GM21367 (cell line): ENCODE results near the gene CCL24.
"Not testable (repeated sequence)": the region's sequence is repeated elsewhere in the genome, so short reads cannot be mapped to it uniquely, and the experiment has no call there.

Experiments
- ATAC-seq: cut with Tn5 transposase; IDR thresholded peaks from one replicate; pipeline ENCODE4 v1.9.1; 2021; ENCODE audit not compliant: unreplicated experiment

CCL24 gene

GRCh38 chr7:75820688-75821087 is 7.1 kb upstream of the CCL24 start:
- no peak for ATAC-seq

GRCh38 chr7:75819711-75820110 is 6.1 kb upstream of the CCL24 start:
- no peak for ATAC-seq

GRCh38 chr7:75818472-75818871 is 4.9 kb upstream of the CCL24 start:
- ATAC-seq = no peak

- no peak for ATAC-seq
Measured at GRCh38 chr7:75817116-75817515, 3.5 kb upstream of the CCL24 start.

- ATAC-seq = no peak
Measured at GRCh38 chr7:75815418-75816064, 1.9 kb upstream of the CCL24 start.

- ATAC-seq = no peak
Measured at GRCh38 chr7:75814407-75814947, 871 bp upstream of the CCL24 start.

GRCh38 chr7:75813084-75813483 is 522 bp downstream of the CCL24 start:
- no peak for ATAC-seq

GRCh38 chr7:75811894-75812678 is 1.5 kb downstream of the CCL24 start:
- no peak for ATAC-seq

- no peak for ATAC-seq
Measured at GRCh38 chr7:75809396-75809795, 4.2 kb downstream of the CCL24 start.

- ATAC-seq = no peak
Measured at GRCh38 chr7:75808106-75808505, 5.5 kb downstream of the CCL24 start.

GRCh38 chr7:75807452-75807851 is 6.2 kb downstream of the CCL24 start:
- no peak for ATAC-seq

GRCh38 chr7:75806560-75807307 is 6.9 kb downstream of the CCL24 start:
- ATAC-seq = no peak

GRCh38 chr7:75804705-75805104 is 8.9 kb downstream of the CCL24 start:
- no peak for ATAC-seq

- no peak for ATAC-seq
Measured at GRCh38 chr7:75804004-75804403, 9.6 kb downstream of the CCL24 start.

GRCh38 chr7:75802552-75802821 is 11.1 kb downstream of the CCL24 start:
- no peak for ATAC-seq

- ATAC-seq = no peak
Measured at GRCh38 chr7:75798770-75799169, 14.8 kb downstream of the CCL24 start.

GRCh38 chr7:75796420-75796819 is 17.2 kb downstream of the CCL24 start:
- no peak for ATAC-seq

GRCh38 chr7:75795831-75796285 is 17.7 kb downstream of the CCL24 start:
- ATAC-seq = no peak

- no peak for ATAC-seq
Measured at GRCh38 chr7:75793676-75794075, 19.9 kb downstream of the CCL24 start.

GRCh38 chr7:75792567-75792966 is 21.0 kb downstream of the CCL24 start:
- ATAC-seq = not testable (repeated sequence)

GRCh38 chr7:75789361-75789924 is 24.2 kb downstream of the CCL24 start:
- no peak for ATAC-seq
